Lung (tissue), 12 donors: ENCODE measurements around the gene HOXD9. TPM values are rescaled to one million over a fixed set of nuclear protein-coding genes. Genes with fewer than 3 reads are reported as not detected.

Experiments
- ATAC-seq: fragments of 200-7000 bp; cut with Tn5 transposase; one replicate; pipeline ENCODE4 v1.9.1; 2020; ENCODE audit warnings: moderate number of reproducible peaks; ENCODE audit not compliant: insufficient read depth, low FRiP score
- DNase-seq, 3 donors: peaks; one replicate each; pipeline ENCODE4 v3.0.0-alpha.2; 2013 to 2017
- H3K27ac ChIP-seq, 2 donors: one replicate each; pipeline ENCODE4 v1.5.1; 2013; ENCODE audit warnings: mild to moderate bottlenecking in 2 of 2, moderate library complexity in 2 of 2, control low read depth in 1 of 2, inconsistent platforms in 1 of 2, low read depth in 1 of 2, low read length in 1 of 2
- H3K27me3 ChIP-seq, 3 donors: one replicate each; pipeline ENCODE4 v1.5.1; 2013; ENCODE audit warnings: low read length in 2 of 3; ENCODE audit not compliant: control insufficient read depth in 3 of 3, insufficient read depth in 3 of 3
- H3K36me3 ChIP-seq, 4 donors: one replicate each; pipeline ENCODE4 v1.5.1; 2013; ENCODE audit warnings: low read length in 4 of 4, mild to moderate bottlenecking in 1 of 4, moderate library complexity in 1 of 4; ENCODE audit not compliant: control insufficient read depth in 4 of 4, insufficient read depth in 4 of 4
- H3K4me1 ChIP-seq, 5 donors: one replicate each; pipeline ENCODE4 v1.5.1; 2013; ENCODE audit warnings: low read length in 5 of 5, mild to moderate bottlenecking in 2 of 5, moderate library complexity in 1 of 5; ENCODE audit not compliant: control insufficient read depth in 5 of 5, insufficient read depth in 5 of 5
- H3K4me3 ChIP-seq: one replicate; pipeline ENCODE4 v1.5.1; 2013; ENCODE audit warnings: mild to moderate bottlenecking, control low read depth, moderate library complexity
- H3K9ac ChIP-seq, 2 donors: one replicate each; pipeline ENCODE4 v1.5.1; 2013; ENCODE audit warnings: low read length in 2 of 2, control low read depth in 1 of 2; ENCODE audit not compliant: insufficient read depth in 1 of 2
- H3K9me3 ChIP-seq, 4 donors: one replicate each; pipeline ENCODE4 v1.5.1; 2013; ENCODE audit warnings: low read length in 3 of 4, mild to moderate bottlenecking in 1 of 4, moderate library complexity in 1 of 4; ENCODE audit not compliant: control insufficient read depth in 4 of 4, insufficient read depth in 3 of 4
- CTCF ChIP-seq: IDR thresholded peaks from 2 replicates; pipeline ENCODE4 v1.5.1; 2012; ENCODE audit warnings: mild to moderate bottlenecking; ENCODE audit errors: control extremely low read depth, extremely low read depth
- WGBS, 2 donors: extraction: QIAGEN DNeasy Blood & Tissue Kit; methylation state at CpG; one replicate each; pipeline ENCODE4 v1.1.7; 2013; 5-methylcytosine and 5-hydroxymethylcytosine counted together
- polyA plus RNA-seq, 2 donors: library from polyadenylated mRNA; stranded (reverse); fragments of 200-250 nt; gene quantifications; one replicate each; pipeline ENCODE4 v1.2.1, GENCODE V29; 2013
- total RNA-seq, 2 donors: library from RNA; depleted of rRNA in 1 of 2; stranded (reverse); fragments of >200 nt in 1 of 2; gene quantifications; one replicate each; pipeline ENCODE4 v1.2.1, GENCODE V29; 2014 to 2021
- donor health status: control.
- donor health status: control.
- donor health status: Bipolar disorder and iron deficiency.
- donor health status: healthy.
- donor health status: DM: yes; HTN: yes; CAD: no.

The HOXD9 gene
- total and polyA plus RNA-seq, 4 donors, result 0.29 to 0.80 (median 0.51) TPM

- Histone ChIP-seq H3K9me3 (peaks cover 0 to 13% (median 0%) of the 10 kb centered on the region in 4 donors), H3K36me3 (no peaks in the 10 kb centered on the region), H3K27me3 (peaks cover 42 to 93% (median 87%) of the 10 kb centered on the region in 3 donors), H3K4me1 (peaks cover 0 to 14% (median 4%) of the 10 kb centered on the region in 5 donors), H3K27ac (no peak overlapping the region), H3K9ac (no peak overlapping the region), H3K4me3 (no peak overlapping the region)
- DNase-seq (no peak), ATAC-seq (no peak)
- WGBS, 2 donors, result 8 to 10% methylated on average over 20 to 25 of the region's 25 CpGs
- no peak for TF ChIP-seq CTCF
These were observed 17.3 kb upstream of the HOXD9 start for GRCh38 chr2:176105078-176105729.

GRCh38 chr2:176105730-176106580 lies 16.6 kb upstream of the HOXD9 start:
- 5 to 7% methylated on average over 25 of the region's 25 CpGs for WGBS, 2 donors
- peaks cover 0 to 13% (median 0%) of the 10 kb centered on the region in 4 donors for H3K9me3 ChIP-seq
- DNase-seq (no peak), ATAC-seq (no peak)
- no peak overlapping the region for H3K4me3 ChIP-seq
- no peak overlapping the region for H3K27ac ChIP-seq
- peaks cover 47 to 93% (median 87%) of the 10 kb centered on the region in 3 donors for H3K27me3 ChIP-seq
- TF ChIP-seq CTCF, result no peak
- H3K4me1 ChIP-seq, result peaks cover 0 to 12% (median 4%) of the 10 kb centered on the region in 5 donors
- H3K36me3 ChIP-seq, result no peaks in the 10 kb centered on the region
- H3K9ac ChIP-seq, result no peak overlapping the region

GRCh38 chr2:176106581-176107539 lies 15.7 kb upstream of the HOXD9 start, which contains the start of gene HOXD11:
HOXD11 (plus strand) TSS chr2:176107280; CDS start chr2:176107356, 76 bp downstream.
- H3K9me3 ChIP-seq, result peaks cover 0 to 13% (median 0%) of the 10 kb centered on the region in 4 donors
- no peaks in the 10 kb centered on the region for H3K36me3 ChIP-seq
- H3K4me3 ChIP-seq, result no peak within 1 kb of the TSS
- WGBS, 2 donors, result 2 to 4% methylated on average over 67 to 85 of the region's 85 CpGs
- peaks cover 47 to 93% (median 87%) of the 10 kb centered on the region in 3 donors for H3K27me3 ChIP-seq
- no peak for DNase-seq
- no peak within 1 kb of the TSS for H3K27ac ChIP-seq
- peaks cover 0 to 15% (median 4%) of the 10 kb centered on the region in 5 donors for H3K4me1 ChIP-seq
- no peak for TF ChIP-seq CTCF
- no peak within 1 kb of the TSS for H3K9ac ChIP-seq
- no peak for ATAC-seq
